Measurements from ENCODE around the gene CHML.

Gene CHML

GRCh38 chr1:241645199-241645598 is 5.0 kb upstream of the CHML start:
- TF ChIP-seq FOXP2 (optimal IDR thresholded peaks at IDR 0.05; ENCODE audit: borderline replicate concordance, extremely low read depth, extremely low read length, insufficient read depth) (no peak), POLR2AphosphoS5 (IDR thresholded peaks at IDR 0.05; ENCODE audit: low read depth, low read length) (no peak), TAF1 (IDR thresholded peaks at IDR 0.05; ENCODE audit: borderline replicate concordance, insufficient read depth, low read length) (no peak), SIN3A (IDR thresholded peaks at IDR 0.05; ENCODE audit: borderline replicate concordance, insufficient read depth, low read length) (no peak), REST (IDR thresholded peaks at IDR 0.05; ENCODE audit: insufficient read depth in 1 of 2, low read depth in 2 of 2, low read length in 2 of 2) (no peak)

- TF ChIP-seq POLR2AphosphoS5 (IDR thresholded peaks at IDR 0.05; ENCODE audit: low read depth, low read length): no peak
- TF ChIP-seq TAF1 (IDR thresholded peaks at IDR 0.05; ENCODE audit: borderline replicate concordance, insufficient read depth, low read length): no peak
- no peak for TF ChIP-seq SIN3A (IDR thresholded peaks at IDR 0.05; ENCODE audit: borderline replicate concordance, insufficient read depth, low read length)
- no peak for TF ChIP-seq FOXP2 (optimal IDR thresholded peaks at IDR 0.05; ENCODE audit: borderline replicate concordance, extremely low read depth, extremely low read length, insufficient read depth)
- TF ChIP-seq REST (IDR thresholded peaks at IDR 0.05; ENCODE audit: insufficient read depth in 1 of 2, low read depth in 2 of 2, low read length in 2 of 2): no peak
These were observed 4.1 kb upstream of the CHML start for GRCh38 chr1:241644259-241644658.

GRCh38 chr1:241642593-241642944 is 2.4 kb upstream of the CHML start:
- no peak for TF ChIP-seq REST (IDR thresholded peaks at IDR 0.05; ENCODE audit: insufficient read depth in 1 of 2, low read depth in 2 of 2, low read length in 2 of 2)
- TF ChIP-seq POLR2AphosphoS5 (IDR thresholded peaks at IDR 0.05; ENCODE audit: low read depth, low read length): no peak
- TF ChIP-seq FOXP2 (optimal IDR thresholded peaks at IDR 0.05; ENCODE audit: borderline replicate concordance, extremely low read depth, extremely low read length, insufficient read depth): no peak
- no peak for TF ChIP-seq SIN3A (IDR thresholded peaks at IDR 0.05; ENCODE audit: borderline replicate concordance, insufficient read depth, low read length)
- no peak for TF ChIP-seq TAF1 (IDR thresholded peaks at IDR 0.05; ENCODE audit: borderline replicate concordance, insufficient read depth, low read length)

DNA sequence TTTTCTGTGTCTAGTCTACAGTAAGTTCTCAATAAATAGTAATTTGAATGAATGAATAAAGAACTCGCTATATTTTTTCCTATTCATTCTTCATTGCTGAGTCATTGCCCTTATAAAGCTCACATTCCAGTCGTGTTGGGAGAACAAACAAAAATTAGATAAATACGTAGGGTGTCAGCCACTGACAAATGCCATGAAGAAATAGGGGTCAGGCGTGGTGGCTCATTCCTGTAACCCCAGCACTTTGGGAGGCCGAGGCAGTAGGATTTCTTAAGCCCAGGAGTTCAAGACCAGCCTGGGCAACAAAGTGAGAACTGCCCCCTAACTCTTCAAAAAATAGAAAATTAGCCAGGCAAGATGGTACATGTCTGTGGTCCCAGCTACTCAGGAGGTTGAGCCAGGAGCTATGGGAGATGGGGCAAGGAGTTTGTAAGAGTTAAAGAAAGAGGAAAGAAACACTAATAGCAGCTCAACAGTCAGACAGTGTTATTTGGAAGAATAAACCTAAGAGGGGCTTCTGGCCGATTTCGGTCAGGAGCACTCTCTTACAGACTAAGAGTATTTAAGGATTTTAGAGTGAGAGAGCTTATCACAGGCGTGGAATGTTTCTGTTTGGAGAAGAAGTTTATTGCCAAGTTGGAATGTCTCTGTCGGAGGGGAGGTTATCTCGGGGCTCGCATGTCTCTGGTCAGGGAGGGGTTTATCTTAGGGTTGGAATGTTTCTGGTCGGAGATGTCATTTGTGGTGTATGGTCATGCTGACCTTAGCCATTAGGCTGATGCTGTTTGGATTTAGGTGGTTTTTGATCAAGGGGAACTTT is 1.8 kb upstream of the CHML start:
- TF ChIP-seq SIN3A (IDR thresholded peaks at IDR 0.05; ENCODE audit: borderline replicate concordance, insufficient read depth, low read length) (no peak), POLR2AphosphoS5 (IDR thresholded peaks at IDR 0.05; ENCODE audit: low read depth, low read length) (no peak), TAF1 (IDR thresholded peaks at IDR 0.05; ENCODE audit: borderline replicate concordance, insufficient read depth, low read length) (no peak), REST (IDR thresholded peaks at IDR 0.05; ENCODE audit: insufficient read depth in 1 of 2, low read depth in 2 of 2, low read length in 2 of 2) (no peak), FOXP2 (optimal IDR thresholded peaks at IDR 0.05; ENCODE audit: borderline replicate concordance, extremely low read depth, extremely low read length, insufficient read depth) (no peak)
